ENCODE data around the gene FAM89A. TPM values are rescaled to one million over a fixed set of nuclear protein-coding genes. Genes with fewer than 3 reads are reported as not detected.
"Not testable (repeated sequence)": the region's sequence is repeated elsewhere in the genome, so short reads cannot be mapped to it uniquely, and the experiment has no call there.

Gene FAM89A
- polyA plus RNA-seq, 4 donors = 0.89 to 7.5 (median 3.5) TPM

- WGBS, 3 donors = 40 to 44% (median 41%) methylated on average over 7 of the region's 7 CpGs
- DNase-seq (peak in 1 of 2 donors; percentile 11), FAIRE-seq (no peak)
- Histone ChIP-seq H3K4me1 (ENCODE audit: control insufficient read depth in 3 of 3, insufficient read depth in 2 of 3, low read depth in 1 of 3, low read length in 2 of 3) (no peaks in the 10 kb centered on the region), H3K27ac (ENCODE audit: low read depth in 1 of 3, low read length in 2 of 3) (no peak overlapping the region), H3K9me3 (ENCODE audit: control insufficient read depth in 2 of 2, insufficient read depth in 1 of 2, low read depth in 1 of 2, low read length in 1 of 2) (no peaks in the 10 kb centered on the region), H3K4me3 (ENCODE audit: low read depth in 1 of 3, low read length in 3 of 3) (no peak overlapping the region), H3K36me3 (ENCODE audit: control insufficient read depth in 3 of 3, insufficient read depth in 2 of 3, low read depth in 1 of 3, low read length in 3 of 3) (peaks cover 0 to 1% (median 0%) of the 10 kb centered on the region in 3 donors), H3K27me3 (ENCODE audit: control insufficient read depth in 3 of 3, insufficient read depth in 3 of 3, low read length in 3 of 3) (peaks cover 0 to 7% (median 0%) of the 10 kb centered on the region in 3 donors)
Measured at GRCh38 chr1:231032963-231033362, 7.1 kb downstream of the FAM89A start.

DNA sequence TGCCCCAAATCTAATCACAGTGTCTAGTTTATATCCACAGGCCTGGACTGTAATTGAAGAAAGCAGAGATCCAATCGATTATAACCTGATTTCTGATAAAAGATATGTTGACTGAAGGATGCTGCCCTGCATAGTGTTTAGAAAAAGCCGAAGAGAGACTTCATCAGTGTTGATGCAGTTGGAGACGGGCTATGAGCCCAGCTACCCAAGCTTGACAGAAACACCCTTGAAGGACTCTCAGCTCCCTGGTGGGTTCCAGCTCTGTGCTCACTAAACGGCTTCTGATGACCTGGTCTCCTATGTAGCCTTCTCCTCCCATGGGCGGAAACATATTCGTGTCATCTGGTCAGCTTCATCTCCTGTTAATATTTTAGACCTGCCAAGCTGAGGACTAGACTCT, 10.2 kb downstream of the FAM89A start:
- H3K27me3 ChIP-seq (ENCODE audit: control insufficient read depth in 3 of 3, insufficient read depth in 3 of 3, low read length in 3 of 3) = no peaks in the 10 kb centered on the region
- peaks cover 0 to 2% (median 0%) of the 10 kb centered on the region in 3 donors for H3K36me3 ChIP-seq (ENCODE audit: control insufficient read depth in 3 of 3, insufficient read depth in 2 of 3, low read depth in 1 of 3, low read length in 3 of 3)
- WGBS, 3 donors = 84 to 91% (median 90%) methylated on average over 6 of the region's 6 CpGs
- DNase-seq = no peak
- H3K9me3 ChIP-seq (ENCODE audit: control insufficient read depth in 2 of 2, insufficient read depth in 1 of 2, low read depth in 1 of 2, low read length in 1 of 2) = no peaks in the 10 kb centered on the region
- no peak overlapping the region for H3K4me3 ChIP-seq (ENCODE audit: low read depth in 1 of 3, low read length in 3 of 3)
- H3K4me1 ChIP-seq (ENCODE audit: control insufficient read depth in 3 of 3, insufficient read depth in 2 of 3, low read depth in 1 of 3, low read length in 2 of 3) = no peaks in the 10 kb centered on the region
- no peak overlapping the region for H3K27ac ChIP-seq (ENCODE audit: low read depth in 1 of 3, low read length in 2 of 3)
- FAIRE-seq = no peak

DNA sequence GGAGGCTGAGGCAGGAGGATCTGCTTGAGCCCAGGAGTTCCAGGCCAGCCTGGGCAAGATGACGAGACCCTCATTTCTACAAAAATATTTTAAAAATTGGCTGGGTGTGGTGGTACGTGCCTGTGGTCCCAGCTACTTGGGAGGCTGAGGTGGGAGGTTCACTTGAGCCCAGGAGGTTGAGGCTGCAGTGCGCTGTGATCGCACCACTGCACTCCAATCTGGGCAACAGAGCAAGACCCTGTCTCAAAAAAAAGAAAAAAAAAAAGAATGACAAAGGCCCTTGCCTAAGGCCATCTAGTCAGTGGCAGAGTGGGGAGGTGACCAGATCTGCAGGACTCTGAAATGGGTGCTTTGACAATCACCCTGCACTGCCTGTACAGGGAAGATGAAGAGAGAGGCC, 10.8 kb downstream of the FAM89A start:
- not testable (repeated sequence) for FAIRE-seq; DNase-seq; H3K36me3 ChIP-seq (ENCODE audit: control insufficient read depth in 3 of 3, insufficient read depth in 2 of 3, low read depth in 1 of 3, low read length in 3 of 3); H3K4me1 ChIP-seq (ENCODE audit: control insufficient read depth in 3 of 3, insufficient read depth in 2 of 3, low read depth in 1 of 3, low read length in 2 of 3); H3K9me3 ChIP-seq (ENCODE audit: control insufficient read depth in 2 of 2, insufficient read depth in 1 of 2, low read depth in 1 of 2, low read length in 1 of 2); H3K27ac ChIP-seq (ENCODE audit: low read depth in 1 of 3, low read length in 2 of 3); H3K4me3 ChIP-seq (ENCODE audit: low read depth in 1 of 3, low read length in 3 of 3); H3K27me3 ChIP-seq (ENCODE audit: control insufficient read depth in 3 of 3, insufficient read depth in 3 of 3, low read length in 3 of 3)
- 93 to 95% (median 93%) methylated on average over 4 of the region's 4 CpGs for WGBS, 3 donors

GRCh38 chr1:231028682-231029081, 11.4 kb downstream of the FAM89A start:
- WGBS, 3 donors = 73 to 89% (median 80%) methylated on average over 7 of the region's 7 CpGs
- DNase-seq = no peak
- Histone ChIP-seq H3K27ac (ENCODE audit: low read depth in 1 of 3, low read length in 2 of 3) (no peak overlapping the region), H3K4me1 (ENCODE audit: control insufficient read depth in 3 of 3, insufficient read depth in 2 of 3, low read depth in 1 of 3, low read length in 2 of 3) (no peaks in the 10 kb centered on the region), H3K27me3 (ENCODE audit: control insufficient read depth in 3 of 3, insufficient read depth in 3 of 3, low read length in 3 of 3) (no peaks in the 10 kb centered on the region), H3K9me3 (ENCODE audit: control insufficient read depth in 2 of 2, insufficient read depth in 1 of 2, low read depth in 1 of 2, low read length in 1 of 2) (no peaks in the 10 kb centered on the region), H3K36me3 (ENCODE audit: control insufficient read depth in 3 of 3, insufficient read depth in 2 of 3, low read depth in 1 of 3, low read length in 3 of 3) (peaks cover 0 to 2% (median 0%) of the 10 kb centered on the region in 3 donors), H3K4me3 (ENCODE audit: low read depth in 1 of 3, low read length in 3 of 3) (no peak overlapping the region)
- FAIRE-seq = no peak

DNA sequence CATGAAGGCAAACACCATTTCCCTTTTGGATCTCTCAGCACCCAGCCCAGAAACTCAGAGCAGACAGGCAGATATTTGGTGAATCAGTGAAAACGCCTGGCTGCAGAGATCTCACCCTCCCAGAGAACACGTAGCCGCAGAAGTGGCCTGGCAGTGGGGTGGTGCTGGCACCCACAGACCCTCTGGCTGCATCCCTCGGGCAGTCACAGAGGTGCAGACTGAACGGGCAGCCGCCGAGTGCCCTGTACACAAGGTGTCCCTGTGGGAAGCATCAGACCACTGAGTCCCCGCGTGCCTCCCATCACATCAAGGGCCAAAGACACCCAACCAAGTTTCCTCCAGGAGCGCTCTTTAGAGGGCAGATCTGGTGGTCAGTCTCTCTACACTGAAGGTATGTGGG, 12.1 kb downstream of the FAM89A start:
- 92 to 95% (median 94%) methylated on average over 10 of the region's 10 CpGs for WGBS, 3 donors
- no peaks in the 10 kb centered on the region for H3K9me3 ChIP-seq (ENCODE audit: control insufficient read depth in 2 of 2, insufficient read depth in 1 of 2, low read depth in 1 of 2, low read length in 1 of 2)
- H3K4me3 ChIP-seq (ENCODE audit: low read depth in 1 of 3, low read length in 3 of 3) = no peak overlapping the region
- FAIRE-seq (no peak), DNase-seq (no peak)
- no peaks in the 10 kb centered on the region for H3K4me1 ChIP-seq (ENCODE audit: control insufficient read depth in 3 of 3, insufficient read depth in 2 of 3, low read depth in 1 of 3, low read length in 2 of 3)
- peaks cover 0 to 2% (median 0%) of the 10 kb centered on the region in 3 donors for H3K36me3 ChIP-seq (ENCODE audit: control insufficient read depth in 3 of 3, insufficient read depth in 2 of 3, low read depth in 1 of 3, low read length in 3 of 3)
- no peak overlapping the region for H3K27ac ChIP-seq (ENCODE audit: low read depth in 1 of 3, low read length in 2 of 3)
- H3K27me3 ChIP-seq (ENCODE audit: control insufficient read depth in 3 of 3, insufficient read depth in 3 of 3, low read length in 3 of 3) = no peaks in the 10 kb centered on the region

- no peaks in the 10 kb centered on the region for H3K4me1 ChIP-seq (ENCODE audit: control insufficient read depth in 3 of 3, insufficient read depth in 2 of 3, low read depth in 1 of 3, low read length in 2 of 3)
- DNase-seq (no peak), FAIRE-seq (no peak)
- H3K27ac ChIP-seq (ENCODE audit: low read depth in 1 of 3, low read length in 2 of 3) = no peak overlapping the region
- no peaks in the 10 kb centered on the region for H3K9me3 ChIP-seq (ENCODE audit: control insufficient read depth in 2 of 2, insufficient read depth in 1 of 2, low read depth in 1 of 2, low read length in 1 of 2)
- no peak overlapping the region for H3K4me3 ChIP-seq (ENCODE audit: low read depth in 1 of 3, low read length in 3 of 3)
- H3K36me3 ChIP-seq (ENCODE audit: control insufficient read depth in 3 of 3, insufficient read depth in 2 of 3, low read depth in 1 of 3, low read length in 3 of 3) = peaks cover 0 to 2% (median 0%) of the 10 kb centered on the region in 3 donors
- H3K27me3 ChIP-seq (ENCODE audit: control insufficient read depth in 3 of 3, insufficient read depth in 3 of 3, low read length in 3 of 3) = no peaks in the 10 kb centered on the region
- WGBS, 3 donors = 83 to 89% (median 86%) methylated on average over 23 of the region's 23 CpGs
Measured at GRCh38 chr1:231027136-231027925, 12.7 kb downstream of the FAM89A start.

GRCh38 chr1:231026576-231026975, 13.5 kb downstream of the FAM89A start:
- DNase-seq (no peak), FAIRE-seq (no peak)
- Histone ChIP-seq H3K36me3 (ENCODE audit: control insufficient read depth in 3 of 3, insufficient read depth in 2 of 3, low read depth in 1 of 3, low read length in 3 of 3) (peaks cover 0 to 2% (median 0%) of the 10 kb centered on the region in 3 donors), H3K27ac (ENCODE audit: low read depth in 1 of 3, low read length in 2 of 3) (no peak overlapping the region), H3K27me3 (ENCODE audit: control insufficient read depth in 3 of 3, insufficient read depth in 3 of 3, low read length in 3 of 3) (no peaks in the 10 kb centered on the region), H3K4me1 (ENCODE audit: control insufficient read depth in 3 of 3, insufficient read depth in 2 of 3, low read depth in 1 of 3, low read length in 2 of 3) (no peaks in the 10 kb centered on the region), H3K4me3 (ENCODE audit: low read depth in 1 of 3, low read length in 3 of 3) (no peak overlapping the region), H3K9me3 (ENCODE audit: control insufficient read depth in 2 of 2, insufficient read depth in 1 of 2, low read depth in 1 of 2, low read length in 1 of 2) (no peaks in the 10 kb centered on the region)
- 84 to 93% (median 86%) methylated on average over 6 of the region's 6 CpGs for WGBS, 3 donors

GRCh38 chr1:231023150-231023549, 16.9 kb downstream of the FAM89A start:
- Histone ChIP-seq H3K9me3 (ENCODE audit: control insufficient read depth in 2 of 2, insufficient read depth in 1 of 2, low read depth in 1 of 2, low read length in 1 of 2) (no peaks in the 10 kb centered on the region), H3K4me1 (ENCODE audit: control insufficient read depth in 3 of 3, insufficient read depth in 2 of 3, low read depth in 1 of 3, low read length in 2 of 3) (no peaks in the 10 kb centered on the region), H3K27ac (ENCODE audit: low read depth in 1 of 3, low read length in 2 of 3) (no peak overlapping the region), H3K36me3 (ENCODE audit: control insufficient read depth in 3 of 3, insufficient read depth in 2 of 3, low read depth in 1 of 3, low read length in 3 of 3) (peaks cover 0 to 2% (median 0%) of the 10 kb centered on the region in 3 donors), H3K4me3 (ENCODE audit: low read depth in 1 of 3, low read length in 3 of 3) (no peak overlapping the region), H3K27me3 (ENCODE audit: control insufficient read depth in 3 of 3, insufficient read depth in 3 of 3, low read length in 3 of 3) (no peaks in the 10 kb centered on the region)
- DNase-seq = no peak
- WGBS, 3 donors = 89 to 93% (median 93%) methylated on average over 9 of the region's 9 CpGs
- FAIRE-seq = no peak

GRCh38 chr1:231022543-231022942, 17.5 kb downstream of the FAM89A start:
- H3K36me3 ChIP-seq (ENCODE audit: control insufficient read depth in 3 of 3, insufficient read depth in 2 of 3, low read depth in 1 of 3, low read length in 3 of 3); H3K27me3 ChIP-seq (ENCODE audit: control insufficient read depth in 3 of 3, insufficient read depth in 3 of 3, low read length in 3 of 3); H3K9me3 ChIP-seq (ENCODE audit: control insufficient read depth in 2 of 2, insufficient read depth in 1 of 2, low read depth in 1 of 2, low read length in 1 of 2); DNase-seq; FAIRE-seq; H3K4me3 ChIP-seq (ENCODE audit: low read depth in 1 of 3, low read length in 3 of 3); H3K27ac ChIP-seq (ENCODE audit: low read depth in 1 of 3, low read length in 2 of 3); H3K4me1 ChIP-seq (ENCODE audit: control insufficient read depth in 3 of 3, insufficient read depth in 2 of 3, low read depth in 1 of 3, low read length in 2 of 3): not testable (repeated sequence)
- WGBS, 3 donors = 84 to 93% (median 84%) methylated on average over 7 of the region's 7 CpGs
